ENCODE measurements around the gene PNPLA2. TPM values are rescaled to one million over a fixed set of nuclear protein-coding genes. Genes with fewer than 3 reads are reported as not detected.

The PNPLA2 gene
- total RNA-seq, 4 donors from 2014 or later: 39.7 to 79.4 (median 58.9) TPM

DNA sequence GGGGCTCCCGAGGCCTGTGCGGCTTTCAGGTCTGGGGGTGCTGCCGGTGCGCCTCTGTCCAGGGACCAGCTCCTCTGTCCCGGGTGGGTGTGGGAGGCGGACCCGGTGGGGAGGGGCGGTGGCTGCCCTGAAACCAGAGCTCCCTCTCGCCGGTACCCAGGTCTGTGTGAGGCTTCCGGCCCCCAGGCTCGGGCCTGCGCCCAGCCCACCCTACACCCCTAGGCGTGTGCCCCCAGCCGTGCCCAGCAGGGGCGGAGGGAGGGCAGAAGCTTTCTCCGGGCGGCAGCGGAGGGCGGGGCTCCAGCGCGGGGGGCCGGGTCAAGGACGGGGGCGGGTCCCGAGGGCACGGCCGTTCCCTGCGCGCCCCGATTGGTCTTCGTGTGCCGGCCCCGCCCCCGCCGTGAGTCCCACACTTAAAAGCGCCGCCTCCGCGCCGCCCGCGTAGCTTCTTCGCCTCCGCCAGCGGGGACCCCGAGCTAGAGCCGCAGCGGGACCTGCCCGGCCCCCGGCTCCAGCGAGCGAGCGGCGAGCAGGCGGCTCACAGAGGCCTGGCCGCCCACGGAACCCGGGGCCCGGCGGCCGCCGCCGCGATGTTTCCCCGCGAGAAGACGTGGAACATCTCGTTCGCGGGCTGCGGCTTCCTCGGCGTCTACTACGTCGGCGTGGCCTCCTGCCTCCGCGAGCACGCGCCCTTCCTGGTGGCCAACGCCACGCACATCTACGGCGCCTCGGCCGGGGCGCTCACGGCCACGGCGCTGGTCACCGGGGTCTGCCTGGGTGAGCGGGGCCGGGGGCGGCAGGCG lies 616 bp downstream of the PNPLA2 start:
- no CpG with 5 or more reads among the region's 96 CpGs for WGBS, 2 donors (ENCODE audit: low coverage in 1 of 2)
- Histone ChIP-seq H3K4me3 (peak overlapping the region; percentile 63 to 99), H3K27me3 (peaks cover 6% of the 10 kb centered on the region), H3K27ac (peak overlapping the region; percentile 75 to 100 (median 94)), H3K4me1 (peaks cover 0 to 35% (median 18%) of the 10 kb centered on the region in 3 donors), H3K36me3 (peaks cover 0 to 35% of the 10 kb centered on the region in 2 donors), H3K9me3 (no peaks in the 10 kb centered on the region)
- peak; percentile 86 for ATAC-seq
- TF ChIP-seq CTCF (IDR thresholded peaks at IDR 0.05): peak in 3 of 4 experiments; percentile 15 to 54 (median 46)
- peak; percentile 86 for TF ChIP-seq POLR2AphosphoS5 (IDR thresholded peaks at IDR 0.05)
- no peak for TF ChIP-seq EP300 (IDR thresholded peaks at IDR 0.05)
- TF ChIP-seq POLR2A (IDR thresholded peaks at IDR 0.05): peak; percentile 96

GRCh38 chr11:819943-820649 lies 1.4 kb downstream of the PNPLA2 start:
- Histone ChIP-seq H3K27me3 (peaks cover 14% of the 10 kb centered on the region), H3K27ac (peak overlapping the region; percentile 75 to 100 (median 94)), H3K4me1 (peaks cover 0 to 35% (median 18%) of the 10 kb centered on the region in 3 donors), H3K36me3 (peaks cover 0 to 39% of the 10 kb centered on the region in 2 donors), H3K9me3 (no peaks in the 10 kb centered on the region), H3K4me3 (peak overlapping the region; percentile 63 to 99)
- WGBS, 2 donors (ENCODE audit: low coverage in 1 of 2): 0% methylated on average over 1 of the region's 47 CpGs; no CpG with 5 or more reads in 1 of the 2 donors
- TF ChIP-seq CTCF (IDR thresholded peaks at IDR 0.05): no peak
- peak; percentile 51 for TF ChIP-seq POLR2AphosphoS5 (IDR thresholded peaks at IDR 0.05)
- TF ChIP-seq POLR2A (IDR thresholded peaks at IDR 0.05): peak; percentile 23 to 37
- no peak for TF ChIP-seq EP300 (IDR thresholded peaks at IDR 0.05)
- peak; percentile 80 for ATAC-seq

- Histone ChIP-seq H3K4me3 (peak overlapping the region; percentile 63 to 99), H3K4me1 (peaks cover 0 to 40% (median 18%) of the 10 kb centered on the region in 3 donors), H3K27me3 (peaks cover 21% of the 10 kb centered on the region), H3K9me3 (no peaks in the 10 kb centered on the region), H3K27ac (peak overlapping the region; percentile 75 to 100 (median 94)), H3K36me3 (peaks cover 0 to 46% of the 10 kb centered on the region in 2 donors)
- WGBS, 2 donors (ENCODE audit: low coverage in 1 of 2): 20 to 70% methylated on average over 1 to 2 of the region's 11 CpGs
- ATAC-seq: peak; percentile 39
- peak in 1 of 2 donors; percentile 8 for TF ChIP-seq POLR2A (IDR thresholded peaks at IDR 0.05)
- peak; percentile 88 for TF ChIP-seq POLR2AphosphoS5 (IDR thresholded peaks at IDR 0.05)
- TF ChIP-seq EP300 (IDR thresholded peaks at IDR 0.05): no peak
- no peak for TF ChIP-seq CTCF (IDR thresholded peaks at IDR 0.05)
These were observed 2.2 kb downstream of the PNPLA2 start for GRCh38 chr11:820655-821511.

DNA sequence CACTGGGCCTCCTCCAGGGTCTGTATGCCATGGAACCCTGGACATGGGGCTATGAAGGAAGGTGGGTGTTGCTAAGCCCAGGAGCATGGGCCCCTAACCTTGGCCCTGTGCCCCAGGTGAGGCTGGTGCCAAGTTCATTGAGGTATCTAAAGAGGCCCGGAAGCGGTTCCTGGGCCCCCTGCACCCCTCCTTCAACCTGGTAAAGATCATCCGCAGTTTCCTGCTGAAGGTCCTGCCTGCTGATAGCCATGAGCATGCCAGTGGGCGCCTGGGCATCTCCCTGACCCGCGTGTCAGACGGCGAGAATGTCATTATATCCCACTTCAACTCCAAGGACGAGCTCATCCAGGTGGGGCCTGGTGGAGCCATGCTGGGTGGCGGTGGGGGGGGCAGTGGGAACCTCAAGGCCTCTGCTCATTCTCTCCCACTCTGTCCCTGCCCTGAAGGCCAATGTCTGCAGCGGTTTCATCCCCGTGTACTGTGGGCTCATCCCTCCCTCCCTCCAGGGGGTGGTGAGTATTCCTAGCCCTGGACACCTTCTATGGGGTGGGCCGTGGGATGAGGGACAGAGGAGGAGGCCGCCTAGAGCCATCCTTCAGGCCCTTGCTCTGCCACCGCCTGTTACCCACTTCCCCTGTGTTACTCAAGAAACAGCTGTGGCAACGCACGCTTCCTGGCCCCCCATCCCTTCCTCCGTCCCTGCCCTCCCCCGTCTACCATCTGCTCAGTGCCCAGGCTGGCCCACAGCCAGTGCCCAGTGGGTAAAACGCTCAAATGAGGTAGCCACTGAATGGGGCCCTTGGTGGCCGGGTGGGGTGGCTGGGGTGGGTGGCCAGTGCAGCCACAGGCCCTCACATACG lies 3.0 kb downstream of the PNPLA2 start:
- H3K27me3 ChIP-seq: peaks cover 30% of the 10 kb centered on the region
- no peaks in the 10 kb centered on the region for H3K9me3 ChIP-seq
- H3K36me3 ChIP-seq: peaks cover 0 to 49% of the 10 kb centered on the region in 2 donors
- peak overlapping the region in 1 of 2 donors; percentile 99 for H3K4me3 ChIP-seq
- no peak for ATAC-seq
- TF ChIP-seq POLR2A (IDR thresholded peaks at IDR 0.05) (peak in 1 of 2 donors; percentile 3), CTCF (IDR thresholded peaks at IDR 0.05) (no peak)
- H3K27ac ChIP-seq: peak overlapping the region in 3 of 4 donors; percentile 91 to 100 (median 96)
- 64% methylated on average over 3 of the region's 22 CpGs; no CpG with 5 or more reads in 1 of the 2 donors for WGBS, 2 donors (ENCODE audit: low coverage in 1 of 2)
- H3K4me1 ChIP-seq: peaks cover 0 to 47% (median 19%) of the 10 kb centered on the region in 3 donors

Measured in gastroesophageal sphincter (tissue), 4 donors.